ENCODE data around the gene GRPEL2. TPM values are rescaled to one million over a fixed set of nuclear protein-coding genes. Genes with fewer than 3 reads are reported as not detected.

The GRPEL2 gene
- polyA plus RNA-seq, 3 donors, result 1.9 to 2.7 (median 2.0) TPM

DNA sequence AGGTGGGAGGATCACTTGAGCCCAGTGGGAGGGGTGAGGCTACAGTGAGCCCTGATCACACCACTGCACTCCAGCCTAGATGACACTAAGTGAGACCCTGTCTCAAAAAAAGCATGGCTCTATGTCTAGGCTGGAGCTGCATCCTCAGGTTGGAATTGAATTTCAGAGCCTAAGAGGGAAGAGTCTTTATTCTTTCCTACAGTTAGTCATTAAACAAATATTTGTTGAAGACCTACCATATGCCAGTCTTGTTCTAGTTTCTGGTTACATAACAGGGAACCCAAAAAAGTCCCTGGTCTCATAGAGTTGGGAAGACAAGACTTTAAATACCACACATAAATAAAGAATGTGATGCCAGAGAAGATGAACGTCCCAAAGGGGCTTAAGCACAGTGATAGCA lies 6.9 kb upstream of the GRPEL2 start:
- Histone ChIP-seq H2AFZ (ENCODE audit: insufficient read depth, low read depth, low read length, poor library complexity, severe bottlenecking) (no peak overlapping the region), H4K20me1 (ENCODE audit: insufficient read depth, low read length) (no peaks in the 10 kb centered on the region), H3K36me3 (replicated peaks in 1 of 2; ENCODE audit: control insufficient read depth in 1 of 2, insufficient read depth in 2 of 2, low read length in 2 of 2) (no peaks in the 10 kb centered on the region), H3K4me2 (replicated peaks; ENCODE audit: extremely low read depth, low read length, poor library complexity, severe bottlenecking) (no peak overlapping the region), H3K79me2 (ENCODE audit: insufficient read depth, low read length) (no peaks in the 10 kb centered on the region), H3K27ac (ENCODE audit: low read depth in 1 of 2, low read length in 2 of 2) (no peak overlapping the region), H3K27me3 (ENCODE audit: control insufficient read depth in 2 of 2, insufficient read depth in 2 of 2, low read length in 2 of 2) (no peaks in the 10 kb centered on the region), H3K9me3 (replicated peaks in 1 of 2; ENCODE audit: control insufficient read depth in 1 of 2, insufficient read depth in 1 of 2, low read length in 2 of 2) (no peaks in the 10 kb centered on the region), H3K4me1 (ENCODE audit: control insufficient read depth in 1 of 2, insufficient read depth in 2 of 2, low read length in 2 of 2) (no peaks in the 10 kb centered on the region), H3K4me3 (replicated peaks in 1 of 3; ENCODE audit: low read depth in 2 of 3, low read length in 3 of 3) (no peak overlapping the region), H3K9ac (ENCODE audit: insufficient read depth, low read length, poor library complexity, severe bottlenecking) (no peak overlapping the region)
- no peaks in the 10 kb centered on the region for H3K4me1 Mint-ChIP-seq
- no peaks in the 10 kb centered on the region for H3K36me3 Mint-ChIP-seq
- H3K9me3 Mint-ChIP-seq, result no peaks in the 10 kb centered on the region
- intact Hi-C loops (cut with micrococcal nuclease), result no loop called here
- no peak overlapping the region for H3K27ac Mint-ChIP-seq
- H3K27me3 Mint-ChIP-seq (ENCODE audit: low read depth in 3 of 3), result peaks cover 0 to 3% (median 2%) of the 10 kb centered on the region in 3 donors
- 100% methylated on average over 1 of the region's 1 CpG for WGBS (ENCODE audit: insufficient coverage)
- no peak overlapping the region for H3K4me3 Mint-ChIP-seq
- TF ChIP-seq, protein P1, sequence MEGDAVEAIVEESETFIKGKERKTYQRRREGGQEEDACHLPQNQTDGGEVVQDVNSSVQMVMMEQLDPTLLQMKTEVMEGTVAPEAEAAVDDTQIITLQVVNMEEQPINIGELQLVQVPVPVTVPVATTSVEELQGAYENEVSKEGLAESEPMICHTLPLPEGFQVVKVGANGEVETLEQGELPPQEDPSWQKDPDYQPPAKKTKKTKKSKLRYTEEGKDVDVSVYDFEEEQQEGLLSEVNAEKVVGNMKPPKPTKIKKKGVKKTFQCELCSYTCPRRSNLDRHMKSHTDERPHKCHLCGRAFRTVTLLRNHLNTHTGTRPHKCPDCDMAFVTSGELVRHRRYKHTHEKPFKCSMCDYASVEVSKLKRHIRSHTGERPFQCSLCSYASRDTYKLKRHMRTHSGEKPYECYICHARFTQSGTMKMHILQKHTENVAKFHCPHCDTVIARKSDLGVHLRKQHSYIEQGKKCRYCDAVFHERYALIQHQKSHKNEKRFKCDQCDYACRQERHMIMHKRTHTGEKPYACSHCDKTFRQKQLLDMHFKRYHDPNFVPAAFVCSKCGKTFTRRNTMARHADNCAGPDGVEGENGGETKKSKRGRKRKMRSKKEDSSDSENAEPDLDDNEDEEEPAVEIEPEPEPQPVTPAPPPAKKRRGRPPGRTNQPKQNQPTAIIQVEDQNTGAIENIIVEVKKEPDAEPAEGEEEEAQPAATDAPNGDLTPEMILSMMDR (IDR thresholded peaks at IDR 0.05), result no peak
- DNase-seq, result no peak

DNA sequence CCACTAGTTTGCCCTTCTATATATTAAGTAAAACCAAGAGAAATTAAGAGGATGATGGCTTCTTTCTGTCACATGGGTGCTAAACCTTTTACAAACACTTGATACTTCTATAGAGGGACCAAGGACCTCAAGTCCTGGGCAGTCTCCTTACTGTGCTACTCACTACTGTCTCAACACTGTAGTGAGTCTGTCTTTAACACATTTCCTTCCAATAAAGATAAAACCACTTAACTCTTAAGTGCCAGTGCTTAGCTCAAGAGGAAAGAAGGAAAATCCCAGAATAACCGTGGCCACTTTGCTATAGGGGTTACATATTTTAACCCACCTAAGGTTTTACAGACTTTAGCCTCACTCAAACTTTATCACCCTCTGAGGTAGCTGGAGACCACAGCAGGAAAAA lies 4.4 kb upstream of the GRPEL2 start:
- Histone ChIP-seq H3K36me3 (replicated peaks in 1 of 2; ENCODE audit: control insufficient read depth in 1 of 2, insufficient read depth in 2 of 2, low read length in 2 of 2) (no peaks in the 10 kb centered on the region), H3K4me1 (ENCODE audit: control insufficient read depth in 1 of 2, insufficient read depth in 2 of 2, low read length in 2 of 2) (peaks cover 17 to 21% of the 10 kb centered on the region in 2 donors), H3K9me3 (replicated peaks in 1 of 2; ENCODE audit: control insufficient read depth in 1 of 2, insufficient read depth in 1 of 2, low read length in 2 of 2) (no peaks in the 10 kb centered on the region), H3K79me2 (ENCODE audit: insufficient read depth, low read length) (peaks cover 7% of the 10 kb centered on the region), H4K20me1 (ENCODE audit: insufficient read depth, low read length) (no peaks in the 10 kb centered on the region), H2AFZ (ENCODE audit: insufficient read depth, low read depth, low read length, poor library complexity, severe bottlenecking) (no peak overlapping the region), H3K4me3 (replicated peaks in 1 of 3; ENCODE audit: low read depth in 2 of 3, low read length in 3 of 3) (no peak overlapping the region), H3K27ac (ENCODE audit: low read depth in 1 of 2, low read length in 2 of 2) (no peak overlapping the region), H3K9ac (ENCODE audit: insufficient read depth, low read length, poor library complexity, severe bottlenecking) (no peak overlapping the region), H3K27me3 (ENCODE audit: control insufficient read depth in 2 of 2, insufficient read depth in 2 of 2, low read length in 2 of 2) (no peaks in the 10 kb centered on the region), H3K4me2 (replicated peaks; ENCODE audit: extremely low read depth, low read length, poor library complexity, severe bottlenecking) (no peak overlapping the region)
- peaks cover 0 to 3% (median 0%) of the 10 kb centered on the region in 7 donors for H3K9me3 Mint-ChIP-seq
- H3K4me1 Mint-ChIP-seq, result peaks cover 18% of the 10 kb centered on the region
- TF ChIP-seq, protein P1 (IDR thresholded peaks at IDR 0.05), result no peak
- no peak overlapping the region for H3K4me3 Mint-ChIP-seq
- H3K36me3 Mint-ChIP-seq, result no peaks in the 10 kb centered on the region
- peaks cover 0 to 3% (median 2%) of the 10 kb centered on the region in 3 donors for H3K27me3 Mint-ChIP-seq (ENCODE audit: low read depth in 3 of 3)
- DNase-seq, result no peak
- intact Hi-C loops (cut with micrococcal nuclease), result no loop called here
- no peak overlapping the region for H3K27ac Mint-ChIP-seq
- WGBS (ENCODE audit: insufficient coverage), result no CpG with 5 or more reads among the region's 1 CpG
